ENCODE results near the gene PBX1. TPM values are rescaled to one million over a fixed set of nuclear protein-coding genes. Genes with fewer than 3 reads are reported as not detected.

Gene PBX1
- total RNA-seq (2013; cell fraction: nucleolus; rRNA removed), result 0.15 TPM in 1 of 2 replicates, not detected in the other
- total RNA-seq (2014; rRNA removed), result 0.06 TPM in 1 of 2 replicates, not detected in the other
- total RNA-seq (2014; rRNA removed; fragmentation: Illumina TruSeq; extraction: Trizol), result not detected in 2 replicates
- total RNA-seq (2021), result 0.28 and 0.43 TPM in 2 replicates
- polyA plus RNA-seq (2011; ENCODE audit: low read depth), result 0.08 TPM
- 0.01 and 0.11 TPM in 2 replicates for polyA plus RNA-seq (2011; rRNA removed)
- 0.04 and 0.13 TPM in 2 replicates for polyA plus RNA-seq (2011; cell fraction: cytosol; rRNA removed)
- polyA plus RNA-seq (2011; cell fraction: nucleus; rRNA removed), result 0.03 and 0.25 TPM in 2 replicates
- polyA plus RNA-seq (2012), result not detected in 2 replicates
- not detected in 2 replicates for polyA plus RNA-seq (2014; fragmentation: Illumina TruSeq; extraction: Trizol)
- polyA plus RNA-seq (2014; fragmentation: Nextera tagmentation; extraction: Ambion mirVana), result not detected
- polyA plus RNA-seq (2014; rRNA removed), result not detected in 2 replicates
- polyA plus RNA-seq (2016; fragmentation: Nextera tagmentation; extraction: Ambion mirVana), result under 1 TPM; 0.05 to 0.18 TPM
- polyA minus RNA-seq (2011; rRNA and poly(A)+ RNA removed), result 0.21 and 0.44 TPM in 2 replicates
- polyA minus RNA-seq (2011; cell fraction: cytosol; rRNA and poly(A)+ RNA removed), result 0.52 TPM in 1 of 2 replicates, not detected in the other
- polyA minus RNA-seq (2011; cell fraction: nucleus; rRNA and poly(A)+ RNA removed), result not detected in 2 replicates
- Bru-seq, nascent RNA, result percentile 12 among the genes with signal in this experiment
- BruChase-seq, experiment 1, labeled RNA remaining after a 6-hour chase, result percentile 17 among the genes with signal in this experiment
- percentile 28 among the genes with signal in this experiment for BruChase-seq, experiment 2, labeled RNA remaining after a 2-hour chase
- long read RNA-seq, experiment 1, full-length matches to known transcripts, result 1 of 2 reads
- long read RNA-seq, experiment 1, partial matches to known transcripts, result 0 of 2 reads
- long read RNA-seq, experiment 1, other reads (novel, unspliced or antisense), result 1 of 2 reads
- long read RNA-seq, experiment 2, partial matches to known transcripts, result 0 of 1 reads
- long read RNA-seq, experiment 2, other reads (novel, unspliced or antisense), result 1 of 1 reads

GRCh38 chr1:164558461-164559341, at the start of gene PBX1:
TSS of gene PBX1 (plus strand) at chr1:164559184.
- no peak within 1 kb of the TSS for H3K4me3 ChIP-seq
- ChIA-PET POLR2A (no interaction called here), SMC1A (ENCODE audit: uncharacterized antibody, unreplicated experiment) (interaction anchor here (0.5 to 1.0 kb wide), 2 partner anchors 58 to 1824 kb away, joined by 3 read pairs; no protein-coding TSS in a partner anchor), RAD21 (ENCODE audit: unreplicated experiment) (no interaction called here), CTCF (interaction anchor here (0.6 to 1.2 kb wide), 2 partner anchors 11 to 35 kb away, joined by 3 read pairs; no protein-coding TSS in a partner anchor)
- no TSS peak for BruUV-seq (replicated peaks)
- ATAC-seq, result peak; percentile 100
- 14% methylated on average over 22 of the region's 28 CpGs for WGBS (ENCODE audit: insufficient coverage, insufficient replicate concordance, low lambda C conversion rate, missing lambda C conversion rate)
- H3K27me3 ChIP-seq (replicated peaks in 1 of 2; ENCODE audit: control insufficient read depth in 2 of 2, insufficient read depth in 2 of 2, low read length in 1 of 2), result peaks cover 0 to 3% of the 10 kb centered on the region in 2 experiments; a peak in 2 of 4 replicates
- DNase-seq (ENCODE audit: low read depth, low spot score), result peak; percentile 23
- H3K9ac ChIP-seq (ENCODE audit: control insufficient read depth, insufficient read depth, low read length), result no peak within 1 kb of the TSS
- H2AFZ ChIP-seq (ENCODE audit: control insufficient read depth, low read depth, low read length), result peak within 1 kb of the TSS; percentile 60
- H3K4me2 ChIP-seq (ENCODE audit: control insufficient read depth, insufficient read depth), result peak within 1 kb of the TSS; percentile 66; the same call in 1 of the 2 replicates
- in situ Hi-C loops (cut with MboI), result no loop called here
- no peaks in the 10 kb centered on the region for H3K79me2 ChIP-seq (ENCODE audit: control insufficient read depth, insufficient read depth, low read length)
- peak; percentile 44 for FAIRE-seq
- H3K27ac ChIP-seq (ENCODE audit: control insufficient read depth, insufficient read depth), result no peak within 1 kb of the TSS
- H3K9me3 ChIP-seq (replicated peaks; ENCODE audit: control insufficient read depth, insufficient read depth, low read length), result no peaks in the 10 kb centered on the region
- no peaks in the 10 kb centered on the region for H4K20me1 ChIP-seq (ENCODE audit: control insufficient read depth, insufficient read depth)
- intact Hi-C loops (cut with micrococcal nuclease; ENCODE audit: unreplicated experiment), result no loop called here
- no peak for TF ChIP-seq NR2C1 (IDR thresholded peaks at IDR 0.05)
- no peak for TF ChIP-seq HDAC6 (IDR thresholded peaks at IDR 0.05; ENCODE audit: unreplicated experiment)
- TF ChIP-seq, protein P1, sequence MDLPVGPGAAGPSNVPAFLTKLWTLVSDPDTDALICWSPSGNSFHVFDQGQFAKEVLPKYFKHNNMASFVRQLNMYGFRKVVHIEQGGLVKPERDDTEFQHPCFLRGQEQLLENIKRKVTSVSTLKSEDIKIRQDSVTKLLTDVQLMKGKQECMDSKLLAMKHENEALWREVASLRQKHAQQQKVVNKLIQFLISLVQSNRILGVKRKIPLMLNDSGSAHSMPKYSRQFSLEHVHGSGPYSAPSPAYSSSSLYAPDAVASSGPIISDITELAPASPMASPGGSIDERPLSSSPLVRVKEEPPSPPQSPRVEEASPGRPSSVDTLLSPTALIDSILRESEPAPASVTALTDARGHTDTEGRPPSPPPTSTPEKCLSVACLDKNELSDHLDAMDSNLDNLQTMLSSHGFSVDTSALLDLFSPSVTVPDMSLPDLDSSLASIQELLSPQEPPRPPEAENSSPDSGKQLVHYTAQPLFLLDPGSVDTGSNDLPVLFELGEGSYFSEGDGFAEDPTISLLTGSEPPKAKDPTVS (IDR thresholded peaks at IDR 0.05; ENCODE audit: low read depth, low read length), result no peak
- peak; percentile 82; the same call in 1 of the 2 replicates for TF ChIP-seq NFYB (IDR thresholded peaks at IDR 0.05; ENCODE audit: insufficient read depth, low read depth, low read length)
- TF ChIP-seq, protein P2, sequence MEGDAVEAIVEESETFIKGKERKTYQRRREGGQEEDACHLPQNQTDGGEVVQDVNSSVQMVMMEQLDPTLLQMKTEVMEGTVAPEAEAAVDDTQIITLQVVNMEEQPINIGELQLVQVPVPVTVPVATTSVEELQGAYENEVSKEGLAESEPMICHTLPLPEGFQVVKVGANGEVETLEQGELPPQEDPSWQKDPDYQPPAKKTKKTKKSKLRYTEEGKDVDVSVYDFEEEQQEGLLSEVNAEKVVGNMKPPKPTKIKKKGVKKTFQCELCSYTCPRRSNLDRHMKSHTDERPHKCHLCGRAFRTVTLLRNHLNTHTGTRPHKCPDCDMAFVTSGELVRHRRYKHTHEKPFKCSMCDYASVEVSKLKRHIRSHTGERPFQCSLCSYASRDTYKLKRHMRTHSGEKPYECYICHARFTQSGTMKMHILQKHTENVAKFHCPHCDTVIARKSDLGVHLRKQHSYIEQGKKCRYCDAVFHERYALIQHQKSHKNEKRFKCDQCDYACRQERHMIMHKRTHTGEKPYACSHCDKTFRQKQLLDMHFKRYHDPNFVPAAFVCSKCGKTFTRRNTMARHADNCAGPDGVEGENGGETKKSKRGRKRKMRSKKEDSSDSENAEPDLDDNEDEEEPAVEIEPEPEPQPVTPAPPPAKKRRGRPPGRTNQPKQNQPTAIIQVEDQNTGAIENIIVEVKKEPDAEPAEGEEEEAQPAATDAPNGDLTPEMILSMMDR (IDR thresholded peaks at IDR 0.05 in 2 of 3, conservative IDR thresholded peaks at IDR 0.05 in 1 of 3; ENCODE audit: control insufficient read depth in 2 of 3, extremely low read depth in 1 of 3, insufficient read depth in 1 of 3, low read depth in 3 of 3, low read length in 3 of 3), result no peak
- peak; percentile 98 for TF ChIP-seq PKNOX1 (IDR thresholded peaks at IDR 0.05)
- TF ChIP-seq SP1 (IDR thresholded peaks at IDR 0.05; ENCODE audit: low read depth, low read length), result peak; percentile 16
- TF ChIP-seq DPF2 (IDR thresholded peaks at IDR 0.05), result peak; percentile 68
- TF ChIP-seq, protein P3, sequence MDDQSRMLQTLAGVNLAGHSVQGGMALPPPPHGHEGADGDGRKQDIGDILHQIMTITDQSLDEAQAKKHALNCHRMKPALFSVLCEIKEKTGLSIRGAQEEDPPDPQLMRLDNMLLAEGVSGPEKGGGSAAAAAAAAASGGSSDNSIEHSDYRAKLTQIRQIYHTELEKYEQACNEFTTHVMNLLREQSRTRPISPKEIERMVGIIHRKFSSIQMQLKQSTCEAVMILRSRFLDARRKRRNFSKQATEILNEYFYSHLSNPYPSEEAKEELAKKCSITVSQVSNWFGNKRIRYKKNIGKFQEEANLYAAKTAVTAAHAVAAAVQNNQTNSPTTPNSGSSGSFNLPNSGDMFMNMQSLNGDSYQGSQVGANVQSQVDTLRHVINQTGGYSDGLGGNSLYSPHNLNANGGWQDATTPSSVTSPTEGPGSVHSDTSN (IDR thresholded peaks at IDR 0.05; ENCODE audit: insufficient replicate concordance, low read depth, low read length), result peak; percentile 95
- TF ChIP-seq BMI1 (IDR thresholded peaks at IDR 0.05; ENCODE audit: borderline replicate concordance), result peak; percentile 19; the same call in 1 of the 2 replicates
- no peaks in the 10 kb centered on the region for H3K4me1 ChIP-seq (ENCODE audit: control insufficient read depth, insufficient read depth, low read length)
- H3K36me3 ChIP-seq (ENCODE audit: control insufficient read depth in 2 of 2, insufficient read depth in 2 of 2, low read length in 1 of 2), result no peaks in the 10 kb centered on the region
